ENCODE measurements around the gene VMAC. TPM values are rescaled to one million over a fixed set of nuclear protein-coding genes. Genes with fewer than 3 reads are reported as not detected.

VMAC gene
- total and polyA plus RNA-seq, 2 of the 13 experiments (the other 11 are each of a cell fraction or from before 2014, with no cell fraction given): 2.4 TPM

DNA sequence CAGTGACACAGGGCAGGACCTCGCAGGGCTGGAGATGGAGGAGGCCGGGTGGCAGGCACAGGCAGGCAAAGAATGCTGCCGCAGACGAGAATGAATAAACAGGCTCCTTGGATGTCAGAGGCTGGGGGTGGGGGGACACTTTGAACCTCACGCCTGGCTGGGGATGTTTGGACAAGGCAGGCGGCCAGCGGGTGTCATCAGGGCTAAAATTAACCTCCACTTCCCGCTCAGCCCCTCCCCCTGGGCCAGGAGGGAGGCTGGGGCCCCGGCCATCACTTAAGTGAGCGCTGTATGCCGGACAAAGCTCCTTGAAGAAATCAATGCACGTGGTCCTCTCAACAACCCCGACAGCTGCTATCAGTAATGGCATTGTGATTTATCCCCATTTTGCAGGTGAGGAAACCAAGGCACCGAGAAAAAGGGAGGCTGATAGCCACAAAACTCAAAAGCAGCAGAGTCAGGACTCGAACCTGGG, 24.0 kb upstream of the VMAC start (continued):
- TF ChIP-seq, protein P1, sequence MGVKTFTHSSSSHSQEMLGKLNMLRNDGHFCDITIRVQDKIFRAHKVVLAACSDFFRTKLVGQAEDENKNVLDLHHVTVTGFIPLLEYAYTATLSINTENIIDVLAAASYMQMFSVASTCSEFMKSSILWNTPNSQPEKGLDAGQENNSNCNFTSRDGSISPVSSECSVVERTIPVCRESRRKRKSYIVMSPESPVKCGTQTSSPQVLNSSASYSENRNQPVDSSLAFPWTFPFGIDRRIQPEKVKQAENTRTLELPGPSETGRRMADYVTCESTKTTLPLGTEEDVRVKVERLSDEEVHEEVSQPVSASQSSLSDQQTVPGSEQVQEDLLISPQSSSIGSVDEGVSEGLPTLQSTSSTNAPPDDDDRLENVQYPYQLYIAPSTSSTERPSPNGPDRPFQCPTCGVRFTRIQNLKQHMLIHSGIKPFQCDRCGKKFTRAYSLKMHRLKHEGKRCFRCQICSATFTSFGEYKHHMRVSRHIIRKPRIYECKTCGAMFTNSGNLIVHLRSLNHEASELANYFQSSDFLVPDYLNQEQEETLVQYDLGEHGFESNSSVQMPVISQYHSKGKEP (CRISPR knock-in tag; IDR thresholded peaks at IDR 0.05): no peak
- TF ChIP-seq SIN3B (IDR thresholded peaks at IDR 0.05; ENCODE audit: low read length) (no peak), SYNCRIP (IDR thresholded peaks at IDR 0.05; ENCODE audit: insufficient read depth, low read depth, low read length) (no peak), ZNF557 (CRISPR knock-in tag; IDR thresholded peaks at IDR 0.05) (peak; percentile 35; the same call in 1 of the 2 replicates), ZNF33A (CRISPR knock-in tag; IDR thresholded peaks at IDR 0.05; ENCODE audit: borderline replicate concordance) (no peak), ZNF446 (CRISPR knock-in tag; IDR thresholded peaks at IDR 0.05) (no peak), MLLT10 (CRISPR knock-in tag; IDR thresholded peaks at IDR 0.05) (no peak), ZNF432 (CRISPR knock-in tag; IDR thresholded peaks at IDR 0.05; ENCODE audit: borderline replicate concordance) (no peak), ZNF143 (CRISPR knock-in tag; IDR thresholded peaks at IDR 0.05) (no peak; the same call in 1 of the 2 replicates), ZSCAN21 (CRISPR knock-in tag; IDR thresholded peaks at IDR 0.05; ENCODE audit: borderline replicate concordance) (peak; percentile 59), ZNF274 (CRISPR knock-in tag; IDR thresholded peaks at IDR 0.05) (no peak), AHR (CRISPR knock-in tag; IDR thresholded peaks at IDR 0.05) (no peak), ZNF260 (CRISPR knock-in tag; IDR thresholded peaks at IDR 0.05; ENCODE audit: borderline replicate concordance, low read depth) (no peak), MIXL1 (CRISPR knock-in tag; IDR thresholded peaks at IDR 0.05) (peak; percentile 64; the same call in 1 of the 2 replicates), TCF7 (IDR thresholded peaks at IDR 0.05; ENCODE audit: low read depth) (peak; percentile 84), MAFK (conservative IDR thresholded peaks at IDR 0.05 in 1 of 2, IDR thresholded peaks at IDR 0.05 in 1 of 2; ENCODE audit: low read length in 2 of 2) (no peak)
- TF ChIP-seq, protein P2, sequence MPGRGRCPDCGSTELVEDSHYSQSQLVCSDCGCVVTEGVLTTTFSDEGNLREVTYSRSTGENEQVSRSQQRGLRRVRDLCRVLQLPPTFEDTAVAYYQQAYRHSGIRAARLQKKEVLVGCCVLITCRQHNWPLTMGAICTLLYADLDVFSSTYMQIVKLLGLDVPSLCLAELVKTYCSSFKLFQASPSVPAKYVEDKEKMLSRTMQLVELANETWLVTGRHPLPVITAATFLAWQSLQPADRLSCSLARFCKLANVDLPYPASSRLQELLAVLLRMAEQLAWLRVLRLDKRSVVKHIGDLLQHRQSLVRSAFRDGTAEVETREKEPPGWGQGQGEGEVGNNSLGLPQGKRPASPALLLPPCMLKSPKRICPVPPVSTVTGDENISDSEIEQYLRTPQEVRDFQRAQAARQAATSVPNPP (CRISPR knock-in tag; IDR thresholded peaks at IDR 0.05): no peak
- TF ChIP-seq, protein P3, sequence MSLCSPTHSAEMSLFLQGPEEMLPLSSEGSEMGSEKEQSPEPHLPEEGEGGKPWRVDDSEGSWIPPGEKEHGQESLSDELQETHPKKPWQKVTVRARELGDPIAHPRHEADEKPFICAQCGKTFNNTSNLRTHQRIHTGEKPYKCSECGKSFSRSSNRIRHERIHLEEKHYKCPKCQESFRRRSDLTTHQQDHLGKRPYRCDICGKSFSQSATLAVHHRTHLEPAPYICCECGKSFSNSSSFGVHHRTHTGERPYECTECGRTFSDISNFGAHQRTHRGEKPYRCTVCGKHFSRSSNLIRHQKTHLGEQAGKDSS (CRISPR knock-in tag; IDR thresholded peaks at IDR 0.05; ENCODE audit: borderline replicate concordance, low read depth): no peak; the same call in 1 of the 2 replicates
- TF ChIP-seq, protein P4, sequence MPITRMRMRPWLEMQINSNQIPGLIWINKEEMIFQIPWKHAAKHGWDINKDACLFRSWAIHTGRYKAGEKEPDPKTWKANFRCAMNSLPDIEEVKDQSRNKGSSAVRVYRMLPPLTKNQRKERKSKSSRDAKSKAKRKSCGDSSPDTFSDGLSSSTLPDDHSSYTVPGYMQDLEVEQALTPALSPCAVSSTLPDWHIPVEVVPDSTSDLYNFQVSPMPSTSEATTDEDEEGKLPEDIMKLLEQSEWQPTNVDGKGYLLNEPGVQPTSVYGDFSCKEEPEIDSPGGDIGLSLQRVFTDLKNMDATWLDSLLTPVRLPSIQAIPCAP (CRISPR knock-in tag; IDR thresholded peaks at IDR 0.05; ENCODE audit: low read depth): no peak
- TF ChIP-seq, protein P5, sequence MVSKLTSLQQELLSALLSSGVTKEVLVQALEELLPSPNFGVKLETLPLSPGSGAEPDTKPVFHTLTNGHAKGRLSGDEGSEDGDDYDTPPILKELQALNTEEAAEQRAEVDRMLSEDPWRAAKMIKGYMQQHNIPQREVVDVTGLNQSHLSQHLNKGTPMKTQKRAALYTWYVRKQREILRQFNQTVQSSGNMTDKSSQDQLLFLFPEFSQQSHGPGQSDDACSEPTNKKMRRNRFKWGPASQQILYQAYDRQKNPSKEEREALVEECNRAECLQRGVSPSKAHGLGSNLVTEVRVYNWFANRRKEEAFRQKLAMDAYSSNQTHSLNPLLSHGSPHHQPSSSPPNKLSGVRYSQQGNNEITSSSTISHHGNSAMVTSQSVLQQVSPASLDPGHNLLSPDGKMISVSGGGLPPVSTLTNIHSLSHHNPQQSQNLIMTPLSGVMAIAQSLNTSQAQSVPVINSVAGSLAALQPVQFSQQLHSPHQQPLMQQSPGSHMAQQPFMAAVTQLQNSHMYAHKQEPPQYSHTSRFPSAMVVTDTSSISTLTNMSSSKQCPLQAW (CRISPR knock-in tag; IDR thresholded peaks at IDR 0.05): peak; percentile 45; the same call in 1 of the 2 replicates
- TF ChIP-seq, protein P6, sequence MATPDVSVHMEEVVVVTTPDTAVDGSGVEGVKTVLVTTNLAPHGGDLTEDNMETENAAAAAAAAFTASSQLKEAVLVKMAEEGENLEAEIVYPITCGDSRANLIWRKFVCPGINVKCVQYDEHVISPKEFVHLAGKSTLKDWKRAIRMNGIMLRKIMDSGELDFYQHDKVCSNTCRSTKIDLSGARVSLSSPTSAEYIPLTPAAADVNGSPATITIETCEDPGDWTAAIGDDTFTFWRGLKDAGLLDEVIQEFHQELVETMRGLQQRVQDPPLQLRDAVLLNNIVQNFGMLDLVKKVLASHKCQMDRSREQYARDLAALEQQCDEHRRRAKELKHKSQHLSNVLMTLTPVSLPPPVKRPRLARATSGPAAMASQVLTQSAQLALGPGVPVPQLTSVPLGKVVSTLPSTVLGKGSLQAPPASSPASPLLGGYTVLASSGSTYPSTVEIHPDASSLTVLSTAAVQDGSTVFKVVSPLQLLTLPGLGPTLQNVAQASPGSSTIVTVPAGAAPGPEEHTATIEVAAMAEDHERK (CRISPR knock-in tag; IDR thresholded peaks at IDR 0.05; ENCODE audit: low read depth): no peak
